Glutamatergic neuron (in vitro differentiated cells): ENCODE measurements around the gene ACSF3. TPM values are rescaled to one million over a fixed set of nuclear protein-coding genes. Genes with fewer than 3 reads are reported as not detected.

Source experiments
- DNase-seq: peaks from one replicate; pipeline ENCODE4 v3.0.0; 2022
- H3K27ac Mint-ChIP-seq: one replicate; pipeline ENCODE4 v1.8.0; 2020; ENCODE audit warnings: mild to moderate bottlenecking, mixed read lengths, inconsistent platforms; ENCODE audit not compliant: unreplicated experiment
- H3K27me3 Mint-ChIP-seq: one replicate; pipeline ENCODE4 v1.8.0; 2020; ENCODE audit warnings: mild to moderate bottlenecking, moderate library complexity, mixed read lengths, inconsistent platforms; ENCODE audit not compliant: unreplicated experiment
- H3K36me3 Mint-ChIP-seq: one replicate; pipeline ENCODE4 v1.8.0; 2020; ENCODE audit warnings: mild to moderate bottlenecking, mixed read lengths, inconsistent platforms; ENCODE audit not compliant: unreplicated experiment
- H3K4me1 Mint-ChIP-seq: one replicate; pipeline ENCODE4 v1.8.0; 2020; ENCODE audit warnings: mild to moderate bottlenecking, low read depth, mixed read lengths, inconsistent platforms; ENCODE audit not compliant: unreplicated experiment
- H3K4me3 Mint-ChIP-seq: one replicate; pipeline ENCODE4 v1.8.0; 2020; ENCODE audit warnings: mild to moderate bottlenecking, mixed read lengths, inconsistent platforms; ENCODE audit not compliant: unreplicated experiment
- H3K9me3 Mint-ChIP-seq: one replicate; pipeline ENCODE4 v1.8.0; 2020; ENCODE audit warnings: mild to moderate bottlenecking, moderate library complexity, mixed read lengths, inconsistent platforms; ENCODE audit not compliant: unreplicated experiment
- CTCF ChIP-seq: fragments of 200-600 bp; sonication (generic); IDR thresholded peaks from one replicate; pipeline ENCODE4 v1.5.0; 2021; ENCODE audit not compliant: partially characterized antibody, unreplicated experiment
- total RNA-seq: library from RNA; stranded (reverse); fragmentation: NEBNext Ultra II Directional; extraction: Animal tissue kit (Norgen Biotek cat#: 25700); gene quantifications from one replicate; pipeline ENCODE4 v1.2.1, GENCODE V29; 2021; ENCODE audit not compliant: unreplicated experiment

ACSF3 gene
- total RNA-seq, 1 donor from 2014 or later = 29.3 TPM

- Mint-ChIP-seq H3K27ac (no peak overlapping the region), H3K27me3 (no peaks in the 10 kb centered on the region), H3K36me3 (no peaks in the 10 kb centered on the region), H3K4me3 (no peak overlapping the region), H3K9me3 (peaks cover 2% of the 10 kb centered on the region), H3K4me1 (peaks cover 6% of the 10 kb centered on the region)
- TF ChIP-seq CTCF = no peak
- no peak for DNase-seq
Observed at GRCh38 chr16:89176717-89177116, 83.1 kb downstream of the ACSF3 start.

- no peak for TF ChIP-seq CTCF
- H3K4me3 Mint-ChIP-seq = no peak overlapping the region
- no peaks in the 10 kb centered on the region for H3K27me3 Mint-ChIP-seq
- no peak for DNase-seq
- H3K36me3 Mint-ChIP-seq = no peaks in the 10 kb centered on the region
- H3K4me1 Mint-ChIP-seq = peaks cover 6% of the 10 kb centered on the region
- H3K9me3 Mint-ChIP-seq = peaks cover 2% of the 10 kb centered on the region
- no peak overlapping the region for H3K27ac Mint-ChIP-seq
Observed at GRCh38 chr16:89177501-89177900, 83.8 kb downstream of the ACSF3 start.

GRCh38 chr16:89178453-89179147, 84.9 kb downstream of the ACSF3 start:
- Mint-ChIP-seq H3K4me1 (peaks cover 3% of the 10 kb centered on the region), H3K36me3 (no peaks in the 10 kb centered on the region), H3K27me3 (no peaks in the 10 kb centered on the region), H3K4me3 (no peak overlapping the region), H3K27ac (no peak overlapping the region), H3K9me3 (peaks cover 2% of the 10 kb centered on the region)
- TF ChIP-seq CTCF = no peak
- DNase-seq = no peak

GRCh38 chr16:89179148-89179484, 85.5 kb downstream of the ACSF3 start:
- Mint-ChIP-seq H3K9me3 (peaks cover 2% of the 10 kb centered on the region), H3K4me3 (no peak overlapping the region), H3K27ac (no peak overlapping the region), H3K27me3 (no peaks in the 10 kb centered on the region), H3K36me3 (no peaks in the 10 kb centered on the region), H3K4me1 (peaks cover 3% of the 10 kb centered on the region)
- no peak for DNase-seq
- no peak for TF ChIP-seq CTCF

- Mint-ChIP-seq H3K36me3 (no peaks in the 10 kb centered on the region), H3K27ac (no peak overlapping the region), H3K4me3 (no peak overlapping the region), H3K27me3 (peaks cover 3% of the 10 kb centered on the region), H3K4me1 (no peaks in the 10 kb centered on the region), H3K9me3 (peaks cover 3% of the 10 kb centered on the region)
- TF ChIP-seq CTCF = no peak
- no peak for DNase-seq
Observed at GRCh38 chr16:89179656-89180315, 86.1 kb downstream of the ACSF3 start.
